ENCODE results near the gene CHMP2A. TPM values are rescaled to one million over a fixed set of nuclear protein-coding genes. Genes with fewer than 3 reads are reported as not detected.
A peak's percentile ranks its signal among the peaks of the same experiment; 100 is the strongest.

Gene CHMP2A
- total and polyA plus RNA-seq, 2 of the 13 experiments (the other 11 are each of a cell fraction or from before 2014, with no cell fraction given): 49.7 to 55.0 TPM

DNA sequence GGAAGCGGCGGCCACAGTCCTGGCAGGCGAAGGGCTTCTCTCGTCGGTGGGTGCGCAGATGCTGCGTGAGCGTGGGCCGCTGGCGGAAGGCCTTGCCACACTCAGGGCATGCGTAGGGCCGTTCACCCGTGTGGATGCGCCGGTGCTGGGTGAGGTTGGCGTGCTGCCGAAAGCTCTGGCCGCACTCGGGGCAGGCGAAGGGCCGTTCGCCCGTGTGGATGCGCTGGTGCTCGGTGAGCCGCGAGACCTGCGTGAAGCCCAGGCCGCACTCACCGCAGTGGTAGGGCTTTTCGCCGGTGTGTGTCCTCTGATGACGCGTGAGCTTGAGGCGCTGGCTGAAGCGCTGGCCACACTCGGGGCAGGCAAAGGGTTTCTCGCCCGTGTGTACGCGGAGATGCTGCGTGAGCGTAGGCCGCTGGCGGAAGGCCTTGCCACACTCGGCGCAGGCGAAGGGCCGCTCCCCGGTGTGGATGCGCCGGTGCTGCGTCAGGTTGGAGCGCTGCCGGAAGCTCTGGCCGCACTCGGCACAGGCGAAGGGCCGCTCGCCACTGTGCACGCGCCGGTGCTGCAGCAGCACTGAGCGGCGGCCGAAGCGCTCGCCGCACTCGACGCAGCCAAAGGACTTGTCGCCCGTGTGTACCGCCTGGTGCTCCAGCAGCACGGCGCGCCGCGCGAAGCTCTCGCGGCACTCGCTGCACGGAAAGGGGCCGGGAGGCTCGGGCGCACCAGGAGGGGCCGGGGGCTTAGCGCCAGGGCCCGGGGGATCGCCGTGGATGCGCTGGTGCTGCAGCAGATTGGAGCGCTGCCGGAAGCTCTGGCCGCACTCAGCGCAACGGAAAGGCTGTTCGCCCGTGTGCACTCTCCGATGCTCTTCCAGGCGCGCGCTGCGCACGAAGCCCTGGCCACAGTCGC is 7.5 kb upstream of the CHMP2A start (continued):
- TF ChIP-seq, protein P1, sequence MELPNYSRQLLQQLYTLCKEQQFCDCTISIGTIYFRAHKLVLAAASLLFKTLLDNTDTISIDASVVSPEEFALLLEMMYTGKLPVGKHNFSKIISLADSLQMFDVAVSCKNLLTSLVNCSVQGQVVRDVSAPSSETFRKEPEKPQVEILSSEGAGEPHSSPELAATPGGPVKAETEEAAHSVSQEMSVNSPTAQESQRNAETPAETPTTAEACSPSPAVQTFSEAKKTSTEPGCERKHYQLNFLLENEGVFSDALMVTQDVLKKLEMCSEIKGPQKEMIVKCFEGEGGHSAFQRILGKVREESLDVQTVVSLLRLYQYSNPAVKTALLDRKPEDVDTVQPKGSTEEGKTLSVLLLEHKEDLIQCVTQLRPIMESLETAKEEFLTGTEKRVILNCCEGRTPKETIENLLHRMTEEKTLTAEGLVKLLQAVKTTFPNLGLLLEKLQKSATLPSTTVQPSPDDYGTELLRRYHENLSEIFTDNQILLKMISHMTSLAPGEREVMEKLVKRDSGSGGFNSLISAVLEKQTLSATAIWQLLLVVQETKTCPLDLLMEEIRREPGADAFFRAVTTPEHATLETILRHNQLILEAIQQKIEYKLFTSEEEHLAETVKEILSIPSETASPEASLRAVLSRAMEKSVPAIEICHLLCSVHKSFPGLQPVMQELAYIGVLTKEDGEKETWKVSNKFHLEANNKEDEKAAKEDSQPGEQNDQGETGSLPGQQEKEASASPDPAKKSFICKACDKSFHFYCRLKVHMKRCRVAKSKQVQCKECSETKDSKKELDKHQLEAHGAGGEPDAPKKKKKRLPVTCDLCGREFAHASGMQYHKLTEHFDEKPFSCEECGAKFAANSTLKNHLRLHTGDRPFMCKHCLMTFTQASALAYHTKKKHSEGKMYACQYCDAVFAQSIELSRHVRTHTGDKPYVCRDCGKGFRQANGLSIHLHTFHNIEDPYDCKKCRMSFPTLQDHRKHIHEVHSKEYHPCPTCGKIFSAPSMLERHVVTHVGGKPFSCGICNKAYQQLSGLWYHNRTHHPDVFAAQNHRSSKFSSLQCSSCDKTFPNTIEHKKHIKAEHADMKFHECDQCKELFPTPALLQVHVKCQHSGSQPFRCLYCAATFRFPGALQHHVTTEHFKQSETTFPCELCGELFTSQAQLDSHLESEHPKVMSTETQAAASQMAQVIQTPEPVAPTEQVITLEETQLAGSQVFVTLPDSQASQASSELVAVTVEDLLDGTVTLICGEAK (IDR thresholded peaks at IDR 0.05): no peak
- TF ChIP-seq, protein P1 (CRISPR knock-in tag; IDR thresholded peaks at IDR 0.05): no peak
- TF ChIP-seq AKAP8 (CRISPR knock-in tag; IDR thresholded peaks at IDR 0.05) (peak; percentile 79; the same call in 1 of the 2 replicates), ARNT2 (CRISPR knock-in tag; IDR thresholded peaks at IDR 0.05; ENCODE audit: low read depth) (no peak)
- TF ChIP-seq, protein P2, sequence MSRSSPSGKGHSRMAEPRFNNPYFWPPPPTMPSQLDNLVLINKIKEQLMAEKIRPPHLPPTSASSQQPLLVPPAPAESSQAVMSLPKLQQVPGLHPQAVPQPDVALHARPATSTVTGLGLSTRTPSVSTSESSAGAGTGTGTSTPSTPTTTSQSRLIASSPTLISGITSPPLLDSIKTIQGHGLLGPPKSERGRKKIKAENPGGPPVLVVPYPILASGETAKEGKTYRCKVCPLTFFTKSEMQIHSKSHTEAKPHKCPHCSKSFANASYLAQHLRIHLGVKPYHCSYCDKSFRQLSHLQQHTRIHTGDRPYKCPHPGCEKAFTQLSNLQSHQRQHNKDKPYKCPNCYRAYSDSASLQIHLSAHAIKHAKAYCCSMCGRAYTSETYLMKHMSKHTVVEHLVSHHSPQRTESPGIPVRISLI (CRISPR knock-in tag; IDR thresholded peaks at IDR 0.05; ENCODE audit: borderline replicate concordance): no peak
- TF ChIP-seq, protein P3, sequence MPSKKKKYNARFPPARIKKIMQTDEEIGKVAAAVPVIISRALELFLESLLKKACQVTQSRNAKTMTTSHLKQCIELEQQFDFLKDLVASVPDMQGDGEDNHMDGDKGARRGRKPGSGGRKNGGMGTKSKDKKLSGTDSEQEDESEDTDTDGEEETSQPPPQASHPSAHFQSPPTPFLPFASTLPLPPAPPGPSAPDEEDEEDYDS (CRISPR knock-in tag; IDR thresholded peaks at IDR 0.05): no peak
